GM12865 (cell line): ENCODE measurements around the gene IER3.
"Not testable (repeated sequence)": the region's sequence is repeated elsewhere in the genome, so short reads cannot be mapped to it uniquely, and the experiment has no call there.

Source experiments
- DNase-seq: peaks from one replicate; pipeline ENCODE4 v3.0.0; 2010; ENCODE audit warnings: low read depth
- H3K4me3 ChIP-seq: 2 replicates; pipeline ENCODE4 v1.5.1; 2011; ENCODE audit warnings: mild to moderate bottlenecking, low read depth, low read length, control low read depth
- TF ChIP-seq, protein P1 (sequence below): IDR thresholded peaks from 2 replicates; pipeline ENCODE4 v1.5.1; 2011; ENCODE audit warnings: low read length, control low read depth, low read depth, inconsistent platforms; ENCODE audit not compliant: insufficient read depth; ENCODE audit errors: missing control alignments

IER3 gene

DNA sequence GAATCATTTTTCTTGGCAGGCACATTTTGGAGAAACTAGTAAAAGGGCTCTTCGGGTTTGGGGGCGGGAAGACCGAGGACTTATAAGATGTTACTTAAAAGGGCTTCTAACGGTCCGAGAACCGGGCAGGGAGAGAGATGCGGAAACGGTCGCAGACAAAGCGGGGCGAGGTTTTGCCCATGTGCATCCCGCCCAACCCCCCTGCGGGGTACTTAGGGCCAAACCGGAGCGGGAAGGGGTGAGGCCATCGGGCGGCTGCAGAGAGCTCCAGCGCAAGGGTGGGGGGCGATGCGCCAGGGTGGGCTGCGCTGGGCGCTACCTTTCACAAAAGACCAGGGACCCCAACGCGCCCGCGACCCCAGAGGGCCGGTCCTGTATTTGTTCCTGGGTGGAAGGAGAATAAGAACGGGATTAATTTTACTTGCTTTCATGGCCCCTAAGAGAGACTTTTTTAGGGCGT, 23.6 kb downstream of the IER3 start:
- peak; percentile 86 for DNase-seq
- H3K4me3 ChIP-seq = peak overlapping the region; percentile 92
- TF ChIP-seq, protein P1, sequence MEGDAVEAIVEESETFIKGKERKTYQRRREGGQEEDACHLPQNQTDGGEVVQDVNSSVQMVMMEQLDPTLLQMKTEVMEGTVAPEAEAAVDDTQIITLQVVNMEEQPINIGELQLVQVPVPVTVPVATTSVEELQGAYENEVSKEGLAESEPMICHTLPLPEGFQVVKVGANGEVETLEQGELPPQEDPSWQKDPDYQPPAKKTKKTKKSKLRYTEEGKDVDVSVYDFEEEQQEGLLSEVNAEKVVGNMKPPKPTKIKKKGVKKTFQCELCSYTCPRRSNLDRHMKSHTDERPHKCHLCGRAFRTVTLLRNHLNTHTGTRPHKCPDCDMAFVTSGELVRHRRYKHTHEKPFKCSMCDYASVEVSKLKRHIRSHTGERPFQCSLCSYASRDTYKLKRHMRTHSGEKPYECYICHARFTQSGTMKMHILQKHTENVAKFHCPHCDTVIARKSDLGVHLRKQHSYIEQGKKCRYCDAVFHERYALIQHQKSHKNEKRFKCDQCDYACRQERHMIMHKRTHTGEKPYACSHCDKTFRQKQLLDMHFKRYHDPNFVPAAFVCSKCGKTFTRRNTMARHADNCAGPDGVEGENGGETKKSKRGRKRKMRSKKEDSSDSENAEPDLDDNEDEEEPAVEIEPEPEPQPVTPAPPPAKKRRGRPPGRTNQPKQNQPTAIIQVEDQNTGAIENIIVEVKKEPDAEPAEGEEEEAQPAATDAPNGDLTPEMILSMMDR = no peak

DNA sequence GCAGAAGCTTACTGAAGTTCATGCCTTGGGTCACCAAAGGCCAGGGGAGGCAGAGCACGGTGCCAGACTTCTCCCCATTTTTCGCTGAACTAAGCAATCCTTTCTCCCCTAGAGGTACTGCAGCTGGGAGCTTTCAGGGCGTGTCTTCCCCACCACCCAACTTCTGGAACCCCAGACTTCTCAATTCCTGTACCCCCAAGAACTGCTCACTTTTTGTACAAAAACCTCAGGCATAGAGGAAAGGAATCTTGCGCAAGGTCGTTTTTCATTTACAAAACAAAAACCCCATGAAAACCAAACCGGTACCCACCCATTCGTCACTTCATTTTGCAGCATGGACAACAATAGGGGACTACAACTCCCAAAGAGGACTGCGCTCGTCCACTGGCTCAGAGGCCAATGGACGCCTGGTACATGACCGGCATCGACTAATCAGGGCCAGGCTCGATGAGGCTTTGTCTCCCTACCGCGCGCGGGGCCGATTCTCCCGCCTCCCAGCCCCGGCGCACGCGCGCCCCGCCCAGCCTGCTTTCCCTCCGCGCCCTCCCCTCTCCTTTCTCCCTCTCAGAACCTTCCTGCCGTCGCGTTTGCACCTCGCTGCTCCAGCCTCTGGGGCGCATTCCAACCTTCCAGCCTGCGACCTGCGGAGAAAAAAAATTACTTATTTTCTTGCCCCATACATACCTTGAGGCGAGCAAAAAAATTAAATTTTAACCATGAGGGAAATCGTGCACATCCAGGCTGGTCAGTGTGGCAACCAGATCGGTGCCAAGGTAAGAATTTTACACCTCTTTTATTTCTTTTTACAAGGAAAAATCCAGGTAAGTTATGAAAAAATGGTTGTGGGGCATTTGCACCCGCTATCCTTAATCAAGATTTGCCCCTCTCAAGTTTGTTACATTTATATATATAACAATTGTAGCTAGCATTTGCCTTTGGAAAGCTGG, 24.3 kb downstream of the IER3 start, which contains the start of gene TUBB:
TUBB (plus strand) TSS at position 562 of the 947 bp plus-strand sequence; CDS start at position 717, 155 bp downstream.
- peak within 1 kb of the TSS; percentile 92 for H3K4me3 ChIP-seq
- TF ChIP-seq, protein P1 = no peak
- peak; percentile 98 for DNase-seq

DNA sequence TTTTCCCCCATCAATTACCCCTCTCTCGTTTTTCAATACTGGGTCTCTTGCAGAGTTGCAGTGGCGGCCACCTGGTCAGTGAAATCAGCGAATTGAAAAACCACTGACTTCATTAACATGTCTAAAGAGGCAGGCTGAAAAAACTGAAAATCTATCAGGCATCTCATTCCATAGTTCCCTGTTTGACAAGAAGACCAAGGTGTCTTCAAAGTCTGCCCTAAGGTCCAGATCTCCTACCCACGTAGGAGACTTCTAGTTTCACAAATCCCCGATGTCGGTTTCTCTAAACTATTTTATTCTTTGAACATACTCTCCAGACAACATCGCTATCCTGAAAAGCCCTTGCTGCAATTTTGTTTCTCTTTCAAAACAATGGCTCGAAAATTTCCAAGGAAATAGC, 25.0 kb downstream of the IER3 start:
- DNase-seq = peak; percentile 58

DNA sequence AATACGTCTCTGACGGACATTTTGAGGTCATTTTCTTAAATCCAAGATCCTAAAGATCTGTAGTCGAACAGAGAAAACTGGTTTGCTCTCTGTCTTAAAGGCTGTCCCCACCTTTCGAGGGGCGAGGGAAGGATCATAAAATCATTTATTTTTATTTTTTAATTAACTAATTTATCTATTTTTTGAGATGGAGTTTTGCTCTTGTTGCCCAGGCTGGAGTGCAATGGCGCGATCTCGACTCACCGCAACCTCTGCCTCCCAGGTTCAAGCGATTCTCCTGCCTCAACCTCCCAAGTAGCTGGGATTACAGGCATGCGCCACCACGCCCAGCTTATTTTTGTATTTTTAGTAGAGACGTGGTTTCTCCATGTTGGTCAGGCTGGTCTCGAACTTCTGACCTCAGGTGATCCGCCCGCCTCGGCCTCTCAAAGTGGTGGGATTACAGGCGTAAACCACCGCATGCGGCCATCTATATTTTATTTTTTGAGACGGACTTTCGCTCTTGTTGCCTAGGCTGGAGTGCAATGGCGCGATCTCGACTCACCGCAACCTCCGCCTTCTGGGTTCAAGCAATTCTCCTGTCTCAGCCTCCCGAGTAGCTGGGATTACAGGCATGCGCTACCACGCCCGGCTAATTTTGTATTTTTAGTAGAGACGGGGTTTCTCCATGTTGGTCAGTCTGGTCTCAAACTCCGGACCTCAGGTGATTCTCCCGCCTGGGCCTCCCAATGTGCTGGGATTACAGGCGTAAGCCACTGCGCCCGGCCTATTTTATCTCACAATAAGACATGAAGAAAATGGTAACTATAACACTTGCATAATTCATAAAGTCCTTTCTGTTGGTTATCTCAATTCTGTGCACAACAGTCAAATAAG, 26.3 kb downstream of the IER3 start:
- not testable (repeated sequence) for DNase-seq
- peak overlapping the region; percentile 92 for H3K4me3 ChIP-seq

More for the DNA sequence above, 25.0 kb downstream of the IER3 start:
- H3K4me3 ChIP-seq = peak overlapping the region; percentile 92
- TF ChIP-seq, protein P1 = no peak

DNA sequence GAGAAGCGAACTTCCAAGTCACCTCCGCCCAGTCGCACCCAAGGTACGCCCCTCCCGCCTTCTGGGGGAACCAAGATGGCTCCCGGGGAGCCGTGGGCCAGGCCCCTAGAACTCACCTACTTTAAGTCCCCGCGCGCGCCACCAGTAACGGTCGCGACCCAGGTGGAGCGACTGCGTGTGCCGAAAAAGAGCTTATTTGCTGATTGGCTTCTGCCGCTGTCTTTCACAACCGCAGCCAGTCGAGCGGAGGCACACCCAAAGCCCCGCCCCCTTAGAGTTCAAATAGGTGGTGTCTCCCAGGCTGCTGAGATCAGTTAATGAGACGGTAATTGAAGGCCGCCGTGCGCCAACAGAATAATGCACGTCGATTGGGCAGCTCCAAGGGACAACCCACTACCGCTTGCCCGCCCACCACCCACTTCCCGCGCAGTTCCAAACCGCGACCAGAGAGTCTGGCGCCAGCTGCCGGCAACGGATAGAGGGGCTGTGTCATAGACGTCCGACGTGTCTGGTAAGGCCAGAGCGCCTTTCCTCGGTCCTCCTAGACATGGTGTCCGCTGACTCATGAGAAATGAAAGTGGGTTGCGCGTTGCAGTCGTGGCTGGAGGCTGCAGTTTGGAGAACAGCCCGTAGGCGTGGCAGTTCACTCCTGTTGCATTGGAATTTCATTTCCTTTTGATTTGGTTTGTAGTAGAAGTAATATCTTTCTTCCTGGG, 27.1 kb downstream of the IER3 start, which contains the start of gene MDC1:
MDC1 (minus strand) TSS at position 153 of the 716 bp plus-strand sequence. CDS start 2,106 bp downstream, outside the sequence.
- DNase-seq = peak; percentile 100
- TF ChIP-seq, protein P1 = no peak
- H3K4me3 ChIP-seq = peak within 1 kb of the TSS; percentile 92

DNA sequence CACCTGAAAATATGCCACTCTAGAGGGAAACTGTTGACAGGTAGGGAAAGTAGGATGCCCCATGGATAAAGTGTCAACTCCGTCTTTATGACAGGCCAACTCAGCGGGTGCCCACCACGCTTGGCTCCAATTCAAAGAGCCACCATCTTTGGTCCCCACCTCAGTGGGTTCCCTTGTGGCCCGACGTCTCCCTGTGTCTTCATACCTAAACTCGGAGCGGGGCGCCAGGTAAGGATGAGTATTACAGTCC, 27.5 kb downstream of the IER3 start:
- TF ChIP-seq, protein P1 = no peak
- peak overlapping the region; percentile 71 for H3K4me3 ChIP-seq
- DNase-seq = no peak
